ENCODE results near the gene B3GALT4. TPM values are rescaled to one million over a fixed set of nuclear protein-coding genes. Genes with fewer than 3 reads are reported as not detected.

The B3GALT4 gene
- polyA plus RNA-seq, 6 donors from 2014 or later: 18.3 to 31.6 (median 22.2) TPM

DNA sequence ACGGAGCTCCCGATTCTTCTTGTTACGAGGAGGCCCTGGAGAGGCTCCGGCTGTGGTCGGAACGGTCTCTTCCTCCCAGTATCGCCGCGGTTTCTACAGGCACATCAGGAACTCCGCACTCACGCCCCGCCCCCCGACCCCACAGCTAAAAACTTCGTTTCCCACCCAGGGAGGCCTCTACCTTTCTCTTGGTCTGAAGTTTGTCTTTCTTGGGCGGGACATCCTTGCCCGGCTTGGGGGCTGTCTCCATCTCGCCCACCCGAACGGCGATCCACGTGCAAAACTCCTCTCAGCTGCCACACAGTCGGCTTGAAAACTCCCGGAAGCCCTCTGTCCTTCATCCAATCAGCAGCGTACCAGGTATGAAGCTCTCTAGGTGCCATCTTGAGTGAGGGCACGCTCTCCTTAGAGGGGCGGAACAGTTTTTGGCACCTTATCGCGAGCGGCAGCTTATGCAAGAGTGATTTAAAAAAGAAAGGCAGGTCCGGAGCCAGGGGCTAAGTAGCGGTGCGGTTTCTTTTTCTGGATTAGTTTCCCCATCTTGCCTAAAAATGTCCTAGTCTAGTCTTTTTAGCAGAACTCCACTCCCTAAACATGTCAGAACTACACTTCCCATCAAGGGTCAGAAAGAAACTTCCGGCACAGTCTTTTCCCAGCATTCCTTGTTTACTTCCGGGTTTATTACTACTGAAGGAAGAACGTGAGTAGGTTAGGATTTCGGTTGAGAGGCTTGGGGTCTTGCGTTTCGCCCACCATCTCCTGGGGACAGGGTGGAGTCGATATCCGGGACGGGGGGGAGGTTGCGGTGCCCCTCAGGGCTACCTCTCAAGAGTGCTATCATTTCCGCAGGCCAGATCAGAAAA lies 12.2 kb downstream of the B3GALT4 start, which contains the start of the genes PFDN6 and WDR46:
PFDN6 (plus strand) TSS at position 681 of the 863 bp plus-strand sequence. CDS start 256 bp downstream, outside the sequence.
WDR46 (minus strand) TSS at position 319 of the 863 bp plus-strand sequence; CDS start at position 250, 69 bp downstream.
- Mint-ChIP-seq H3K4me3 (peak within 1 kb of the TSS; percentile 93 to 100 (median 98)), H3K27ac (peak within 1 kb of the TSS; percentile 88 to 98 (median 96)), H3K27me3 (no peaks in the 10 kb centered on the region), H3K9me3 (no peaks in the 10 kb centered on the region), H3K36me3 (peaks cover 5 to 11% of the 10 kb centered on the region in 2 donors), H3K4me1 (peaks cover 40 to 61% (median 54%) of the 10 kb centered on the region in 3 donors)
- ATAC-seq (ENCODE audit: low read depth in 2 of 2): peak; percentile 95 to 96
- DNase-seq: peak; percentile 86

DNA sequence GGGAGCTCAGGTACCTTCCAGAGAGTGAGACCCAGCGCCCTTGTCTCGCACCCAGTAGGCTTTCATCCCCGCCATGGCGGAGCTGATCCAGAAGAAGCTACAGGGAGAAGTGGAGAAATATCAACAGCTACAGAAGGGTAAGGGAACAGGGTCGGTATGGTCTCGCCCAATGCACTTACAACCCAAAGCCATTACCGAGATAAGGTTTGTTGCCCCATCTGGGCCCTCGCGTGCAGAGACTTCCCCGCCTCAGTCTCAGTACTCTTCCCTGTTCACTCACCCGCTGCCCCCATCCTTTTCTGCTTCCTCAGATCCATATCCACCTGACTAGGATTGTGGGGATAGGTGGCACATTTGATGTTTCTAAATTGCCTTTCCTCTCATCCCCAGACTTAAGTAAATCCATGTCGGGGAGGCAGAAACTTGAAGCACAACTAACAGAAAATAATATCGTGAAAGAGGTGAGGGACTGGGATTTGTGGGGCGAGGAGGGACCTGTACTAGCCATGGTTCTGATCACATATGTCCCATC lies 12.9 kb downstream of the B3GALT4 start:
- no peak for DNase-seq

DNA sequence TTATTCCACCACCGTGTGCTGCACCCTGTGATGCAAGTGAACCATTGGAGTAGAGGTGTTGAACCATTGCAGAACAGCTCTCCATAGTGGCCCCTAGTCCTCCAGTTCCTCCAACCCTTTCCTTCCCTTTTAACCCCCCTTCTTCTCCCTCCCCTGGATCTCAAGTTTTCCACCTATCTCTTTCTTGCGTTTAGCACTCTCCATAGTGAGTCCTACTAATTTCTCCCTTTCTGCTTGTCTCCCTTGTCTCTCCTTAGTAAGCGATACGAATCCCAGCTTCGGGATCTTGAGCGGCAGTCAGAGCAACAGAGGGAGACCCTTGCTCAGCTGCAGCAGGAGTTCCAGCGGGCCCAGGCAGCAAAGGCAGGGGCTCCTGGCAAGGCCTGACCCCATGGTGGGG lies 13.5 kb downstream of the B3GALT4 start:
- Mint-ChIP-seq H3K27me3 (no peaks in the 10 kb centered on the region), H3K36me3 (peaks cover 5 to 13% of the 10 kb centered on the region in 2 donors), H3K27ac (peak overlapping the region in 2 of 6 donors; percentile 88 to 98), H3K4me3 (peak overlapping the region; percentile 55 to 100 (median 98)), H3K4me1 (peaks cover 40 to 64% (median 56%) of the 10 kb centered on the region in 3 donors), H3K9me3 (no peaks in the 10 kb centered on the region)
- no peak for ATAC-seq (ENCODE audit: low read depth in 2 of 2)
- DNase-seq: no peak

More for the DNA sequence above, 12.9 kb downstream of the B3GALT4 start:
- H3K27me3 Mint-ChIP-seq: no peaks in the 10 kb centered on the region
- ATAC-seq (ENCODE audit: low read depth in 2 of 2): peak in 1 of 2 donors; percentile 5
- peaks cover 5 to 11% of the 10 kb centered on the region in 2 donors for H3K36me3 Mint-ChIP-seq
- H3K27ac Mint-ChIP-seq: peak overlapping the region; percentile 88 to 98 (median 96)
- no peaks in the 10 kb centered on the region for H3K9me3 Mint-ChIP-seq
- H3K4me1 Mint-ChIP-seq: peaks cover 40 to 62% (median 56%) of the 10 kb centered on the region in 3 donors
- peak overlapping the region; percentile 93 to 100 (median 98) for H3K4me3 Mint-ChIP-seq

- ATAC-seq (ENCODE audit: low read depth in 2 of 2) (no peak), DNase-seq (no peak)
- Mint-ChIP-seq H3K27me3 (no peaks in the 10 kb centered on the region), H3K4me1 (peaks cover 38 to 70% (median 58%) of the 10 kb centered on the region in 3 donors), H3K36me3 (peaks cover 5 to 12% of the 10 kb centered on the region in 2 donors), H3K27ac (peak overlapping the region in 1 of 6 donors; percentile 37), H3K4me3 (peak overlapping the region in 1 of 8 donors; percentile 28), H3K9me3 (no peaks in the 10 kb centered on the region)
These were observed 16.2 kb downstream of the B3GALT4 start for GRCh38 chr6:33292996-33293682.

GRCh38 chr6:33294086-33294823 lies 17.3 kb downstream of the B3GALT4 start:
- Mint-ChIP-seq H3K4me3 (peak overlapping the region in 2 of 8 donors; percentile 25 to 98), H3K36me3 (peaks cover 4 to 14% of the 10 kb centered on the region in 2 donors), H3K27ac (peak overlapping the region in 2 of 6 donors; percentile 28 to 89), H3K4me1 (peaks cover 36 to 63% (median 50%) of the 10 kb centered on the region in 3 donors), H3K9me3 (no peaks in the 10 kb centered on the region), H3K27me3 (no peaks in the 10 kb centered on the region)
- ATAC-seq (ENCODE audit: low read depth in 2 of 2): no peak
- DNase-seq: no peak

DNA sequence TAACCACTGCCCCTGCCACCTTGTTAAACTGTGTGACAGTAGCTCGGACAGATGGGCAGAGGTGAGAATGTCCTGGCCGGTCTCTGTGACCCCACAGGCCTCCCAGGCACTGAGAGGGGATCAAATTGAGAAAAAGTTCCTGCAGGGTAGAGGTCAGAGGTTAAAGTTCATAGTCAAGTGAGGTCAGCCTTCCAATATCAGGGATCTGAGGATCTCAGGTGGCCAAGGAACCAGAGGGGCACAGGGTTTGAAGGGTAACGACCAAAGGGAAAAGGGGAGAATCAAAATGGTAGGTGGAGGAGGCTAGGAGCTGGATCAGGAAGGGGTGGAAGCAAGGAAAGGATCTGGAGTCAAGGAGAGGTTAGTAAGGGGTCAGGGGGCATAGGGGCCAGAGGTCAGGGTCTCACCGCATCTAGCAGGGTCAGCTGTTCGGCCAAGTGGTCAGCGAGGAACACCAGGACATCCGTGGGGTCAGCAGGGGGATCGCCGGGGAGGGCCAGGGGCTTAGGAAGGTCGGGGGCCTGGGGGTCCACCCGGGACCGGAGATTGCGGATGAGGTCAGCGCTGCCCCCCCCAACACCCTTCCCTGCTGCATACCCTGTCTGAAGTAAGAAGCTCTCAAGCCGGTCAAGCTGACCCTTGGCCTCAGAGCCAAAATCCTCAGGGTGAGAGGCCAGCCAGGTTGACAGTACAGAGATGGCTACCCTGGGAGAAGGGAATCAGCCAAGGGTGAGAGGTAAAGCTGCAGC lies 18.9 kb downstream of the B3GALT4 start:
- Mint-ChIP-seq H3K27ac (peak overlapping the region in 4 of 6 donors; percentile 13 to 99 (median 92)), H3K36me3 (peaks cover 0 to 14% of the 10 kb centered on the region in 2 donors), H3K27me3 (no peaks in the 10 kb centered on the region), H3K4me3 (peak overlapping the region in 7 of 8 donors; percentile 65 to 99 (median 95)), H3K4me1 (peaks cover 32 to 60% (median 50%) of the 10 kb centered on the region in 3 donors), H3K9me3 (peaks cover 0 to 3% (median 0%) of the 10 kb centered on the region in 7 donors)
- DNase-seq (no peak), ATAC-seq (ENCODE audit: low read depth in 2 of 2) (no peak)

DNA sequence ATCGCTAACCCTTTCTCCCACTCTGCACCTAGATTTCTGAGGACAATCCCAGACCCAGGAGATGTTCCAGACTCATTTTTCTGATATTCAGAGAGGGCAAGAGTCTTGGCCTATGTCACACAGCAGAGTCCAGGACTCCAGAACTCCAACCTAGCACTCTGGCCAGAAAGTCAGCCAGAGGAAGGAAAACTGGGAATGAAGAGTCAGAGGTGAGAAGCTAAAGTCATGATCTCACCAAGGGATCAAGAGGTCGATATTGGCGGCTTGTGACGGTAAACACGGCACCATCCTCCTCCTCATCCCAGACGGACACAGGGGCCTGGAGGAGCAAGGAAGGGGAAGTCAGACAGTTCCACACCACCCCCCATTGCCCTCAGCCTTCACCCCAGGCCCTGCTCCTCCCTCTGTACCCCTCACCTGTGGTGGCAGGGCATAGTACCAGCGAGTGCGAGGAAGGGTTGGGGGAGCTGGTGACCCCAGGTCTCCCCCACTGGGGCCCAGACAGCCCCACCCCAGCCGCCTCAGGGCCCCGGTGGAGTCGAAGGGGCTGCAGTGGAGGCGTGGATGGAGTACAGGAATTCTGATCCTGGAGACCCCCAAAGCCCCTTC lies 20.0 kb downstream of the B3GALT4 start:
- H3K27ac Mint-ChIP-seq: peak overlapping the region in 4 of 6 donors; percentile 28 to 99 (median 86)

DNA sequence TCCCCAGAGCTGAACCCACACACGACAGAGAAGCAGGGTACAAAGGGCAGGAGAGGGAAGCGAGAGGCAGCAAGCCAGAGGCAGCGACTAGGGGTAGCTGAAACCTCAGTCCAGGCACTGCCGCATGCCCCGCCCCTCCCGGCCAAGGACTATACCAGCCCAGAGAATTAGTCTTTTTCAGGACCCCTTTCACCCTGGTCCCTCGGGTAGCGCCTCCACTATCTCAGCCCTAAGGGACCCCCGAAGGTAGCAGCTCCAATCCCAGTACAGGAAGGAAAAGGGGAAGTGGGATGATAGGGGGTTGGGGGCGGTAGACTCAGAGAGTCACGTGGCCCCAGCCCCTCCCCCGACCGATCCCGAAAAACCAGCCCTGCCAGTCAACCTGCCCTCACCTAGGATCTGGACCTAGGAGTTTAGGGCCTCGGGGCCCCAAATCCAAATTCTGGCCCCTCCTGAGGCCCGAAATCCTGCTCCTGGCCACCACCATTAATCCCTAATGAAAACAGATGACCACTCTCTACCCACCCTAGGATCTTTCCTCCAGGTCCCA lies 20.6 kb downstream of the B3GALT4 start:
- no peak for DNase-seq
- Mint-ChIP-seq H3K9me3 (peaks cover 0 to 3% (median 0%) of the 10 kb centered on the region in 7 donors), H3K4me1 (peaks cover 32 to 61% (median 50%) of the 10 kb centered on the region in 3 donors), H3K36me3 (peaks cover 0 to 14% of the 10 kb centered on the region in 2 donors), H3K27ac (peak overlapping the region in 5 of 6 donors; percentile 86 to 99 (median 94)), H3K4me3 (peak overlapping the region; percentile 95 to 100 (median 99)), H3K27me3 (no peaks in the 10 kb centered on the region)
- no peak for ATAC-seq (ENCODE audit: low read depth in 2 of 2)

More for the DNA sequence above, 20.0 kb downstream of the B3GALT4 start:
- Mint-ChIP-seq H3K9me3 (peaks cover 0 to 3% (median 0%) of the 10 kb centered on the region in 7 donors), H3K36me3 (peaks cover 0 to 14% of the 10 kb centered on the region in 2 donors), H3K27me3 (no peaks in the 10 kb centered on the region), H3K4me1 (peaks cover 32 to 61% (median 47%) of the 10 kb centered on the region in 3 donors), H3K4me3 (peak overlapping the region; percentile 95 to 100 (median 99))
- DNase-seq (no peak), ATAC-seq (ENCODE audit: low read depth in 2 of 2) (no peak)

- Mint-ChIP-seq H3K27ac (peak overlapping the region; percentile 99 to 100 (median 100)), H3K27me3 (no peaks in the 10 kb centered on the region), H3K4me1 (peaks cover 32 to 58% (median 50%) of the 10 kb centered on the region in 3 donors), H3K9me3 (peaks cover 0 to 3% (median 0%) of the 10 kb centered on the region in 7 donors), H3K4me3 (peak overlapping the region; percentile 95 to 100 (median 99)), H3K36me3 (peaks cover 0 to 14% of the 10 kb centered on the region in 2 donors)
- ATAC-seq (ENCODE audit: low read depth in 2 of 2): peak; percentile 19 to 27
- peak; percentile 64 for DNase-seq
These were observed 21.2 kb downstream of the B3GALT4 start for GRCh38 chr6:33297956-33298772.

DNA sequence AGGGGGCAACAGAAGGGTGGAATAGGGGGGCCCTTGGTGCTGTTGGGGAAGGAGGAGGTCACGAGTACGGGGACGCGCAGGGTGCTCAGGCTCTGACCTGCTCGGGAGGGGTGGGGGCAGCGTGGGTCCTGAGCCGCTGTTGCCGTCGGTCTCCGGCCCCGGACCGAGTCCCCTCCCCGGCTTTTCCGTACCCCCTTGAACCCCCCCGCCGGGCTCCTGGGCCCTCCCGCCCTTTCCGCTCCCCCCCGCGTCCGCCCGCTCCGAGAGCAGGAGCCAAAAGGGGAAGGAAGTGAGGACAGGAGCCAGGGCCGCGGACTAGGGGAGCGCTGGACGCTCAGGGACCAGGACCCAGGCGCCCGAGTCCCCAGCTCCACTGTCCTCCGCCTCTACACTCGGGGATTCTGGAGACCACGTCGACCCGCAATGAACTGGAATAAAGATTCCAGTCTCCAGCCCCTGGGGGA lies 21.9 kb downstream of the B3GALT4 start, which contains the start of gene RGL2:
RGL2 (minus strand) TSS at position 170 of the 464 bp plus-strand sequence. CDS start 332 bp downstream, outside the sequence.
- peak within 1 kb of the TSS; percentile 95 to 100 (median 99) for H3K4me3 Mint-ChIP-seq
- peaks cover 35 to 57% (median 53%) of the 10 kb centered on the region in 3 donors for H3K4me1 Mint-ChIP-seq
- ATAC-seq (ENCODE audit: low read depth in 2 of 2) (peak; percentile 27 to 37), DNase-seq (peak; percentile 66)
- H3K9me3 Mint-ChIP-seq: peaks cover 0 to 3% (median 0%) of the 10 kb centered on the region in 7 donors
- H3K36me3 Mint-ChIP-seq: peaks cover 0 to 19% of the 10 kb centered on the region in 2 donors
- H3K27me3 Mint-ChIP-seq: no peaks in the 10 kb centered on the region
- H3K27ac Mint-ChIP-seq: peak within 1 kb of the TSS; percentile 99 to 100 (median 100)
